GM21825 (cell line): ENCODE measurements around the gene PALLD.
"Not testable (repeated sequence)": the region's sequence is repeated elsewhere in the genome, so short reads cannot be mapped to it uniquely, and the experiment has no call there.

Source experiments
- ATAC-seq: cut with Tn5 transposase; IDR thresholded peaks from one replicate; pipeline ENCODE4 v1.9.1; 2021; ENCODE audit warnings: mild to moderate bottlenecking, moderate library complexity; ENCODE audit not compliant: unreplicated experiment

The PALLD gene

GRCh38 chr4:168784786-168785461, 288.1 kb downstream of the PALLD start:
- ATAC-seq: no peak

GRCh38 chr4:168787334-168787733, 290.5 kb downstream of the PALLD start:
- no peak for ATAC-seq

- ATAC-seq: no peak
Measured at GRCh38 chr4:168787801-168788595, 291.1 kb downstream of the PALLD start.

DNA sequence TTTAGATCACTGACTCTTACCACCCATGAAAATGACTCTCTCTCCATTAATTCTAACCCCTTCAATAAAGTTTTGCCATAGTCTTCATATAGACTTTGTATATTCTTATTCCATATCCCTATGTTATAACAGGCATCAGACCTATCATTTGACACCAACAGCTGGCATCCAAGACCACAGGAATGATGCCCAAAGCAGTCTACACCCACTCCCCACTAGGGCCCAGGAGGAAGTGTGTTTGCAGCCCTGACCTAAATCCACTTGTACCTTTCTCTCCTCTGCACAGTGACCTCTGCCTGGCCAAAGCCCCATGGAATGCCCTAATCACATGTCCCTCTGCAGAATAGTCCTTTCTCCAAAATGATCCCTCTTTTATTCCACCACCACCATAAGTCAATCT, 294.0 kb downstream of the PALLD start:
- ATAC-seq: no peak

GRCh38 chr4:168791376-168791775, 294.5 kb downstream of the PALLD start:
- no peak for ATAC-seq

DNA sequence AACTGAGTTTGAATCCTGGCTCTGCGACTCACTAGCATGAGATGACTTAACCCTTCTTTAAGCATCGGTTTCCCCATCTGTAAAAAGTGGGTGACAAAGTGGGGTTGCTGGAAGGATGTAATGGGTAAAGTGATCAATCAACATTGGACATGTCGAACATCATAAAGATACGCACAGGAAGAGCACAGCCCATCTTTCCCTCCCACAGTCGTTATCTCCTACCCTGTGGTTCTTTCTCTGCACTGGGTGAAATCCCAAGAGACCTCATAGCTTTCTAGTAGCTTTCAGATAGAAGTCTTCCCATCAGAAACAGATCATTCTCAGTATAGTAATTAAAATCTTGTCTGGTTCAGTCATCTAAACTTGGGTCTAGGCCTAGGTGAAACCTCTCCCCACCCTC, 296.7 kb downstream of the PALLD start:
- no peak for ATAC-seq

DNA sequence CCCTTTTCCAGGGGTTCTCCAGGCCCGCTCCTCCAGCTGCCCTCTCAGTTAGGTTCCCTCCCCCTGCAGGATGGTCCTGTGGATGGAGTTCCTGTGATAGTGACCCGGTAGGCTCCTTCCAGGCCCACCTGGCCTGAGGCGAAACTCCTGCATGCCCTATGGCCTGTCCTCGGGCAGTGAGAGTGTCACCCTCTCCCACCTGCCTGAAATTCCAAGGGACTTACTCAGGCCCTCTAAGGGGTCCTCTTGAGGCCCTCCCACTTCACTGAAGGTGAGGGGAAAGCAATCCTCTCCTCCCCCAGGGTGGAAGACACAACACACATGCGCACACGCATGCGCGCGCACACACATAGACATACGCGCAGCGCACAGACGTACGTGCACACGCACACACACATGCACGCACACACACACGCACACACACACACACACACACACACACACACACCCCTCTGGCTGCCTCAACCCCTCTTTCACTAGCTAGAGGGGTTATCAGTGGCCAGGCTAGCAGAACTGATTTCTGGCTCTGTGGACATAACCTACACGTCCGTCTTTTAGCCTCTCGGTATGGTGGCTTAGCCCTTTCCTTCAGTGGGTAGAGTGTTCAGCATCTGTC, 297.3 kb downstream of the PALLD start:
- ATAC-seq: no peak

- ATAC-seq: no peak
Measured at GRCh38 chr4:168794881-168795280, 298.0 kb downstream of the PALLD start.

GRCh38 chr4:168795346-168795745, 298.5 kb downstream of the PALLD start:
- ATAC-seq: no peak

DNA sequence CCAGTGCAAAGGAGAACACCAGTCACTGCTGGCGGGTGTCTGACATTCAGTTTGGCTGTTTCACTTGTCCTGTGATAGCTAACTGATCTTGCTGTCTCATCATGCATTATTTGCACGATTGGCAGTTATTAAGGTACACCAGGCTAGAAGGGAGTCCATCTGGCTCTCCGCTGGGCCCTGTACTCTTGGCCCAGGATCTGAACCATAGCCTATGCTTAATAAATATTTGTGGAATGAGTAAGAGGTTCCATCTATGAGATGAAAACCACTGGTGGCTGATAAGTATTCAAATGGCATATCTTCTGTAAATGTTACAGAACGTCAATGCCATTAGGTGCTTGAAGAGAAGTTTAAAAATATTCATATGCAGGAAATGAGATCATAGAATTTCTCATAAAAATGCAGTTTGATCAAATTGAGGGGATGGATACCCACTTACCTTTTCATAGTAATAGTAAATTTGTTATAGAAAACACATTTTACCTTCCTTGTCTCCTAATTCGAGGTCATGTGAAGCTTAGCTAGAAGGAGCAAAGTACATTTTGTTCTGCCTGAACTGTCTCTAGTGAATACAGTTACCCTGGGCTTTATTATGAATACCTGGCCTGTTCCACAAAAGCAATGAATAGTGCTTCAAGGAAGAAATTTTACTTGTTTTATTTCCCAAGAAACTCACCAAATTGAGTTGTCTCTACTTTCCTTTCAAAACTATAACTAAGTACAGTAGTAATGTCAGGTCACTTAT, 299.7 kb downstream of the PALLD start:
- ATAC-seq: no peak

DNA sequence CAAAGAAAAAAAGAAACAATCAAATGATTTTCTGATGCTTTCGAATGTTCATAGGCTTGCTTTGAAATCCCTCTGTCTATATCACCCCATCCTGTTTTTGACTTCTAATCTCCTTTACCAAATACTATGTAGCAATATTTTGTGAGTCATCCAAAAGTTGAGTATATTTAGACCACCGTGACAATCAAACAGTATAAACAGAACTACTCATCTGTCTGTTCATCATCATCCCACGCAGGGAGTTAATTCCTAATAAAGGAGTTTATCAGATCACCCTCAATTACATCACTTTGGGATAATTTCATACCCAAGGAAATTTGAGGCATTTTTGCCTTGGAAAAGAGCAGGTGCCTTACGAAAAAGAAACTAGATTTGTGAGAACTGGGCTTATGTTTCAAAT, 300.3 kb downstream of the PALLD start:
- no peak for ATAC-seq

DNA sequence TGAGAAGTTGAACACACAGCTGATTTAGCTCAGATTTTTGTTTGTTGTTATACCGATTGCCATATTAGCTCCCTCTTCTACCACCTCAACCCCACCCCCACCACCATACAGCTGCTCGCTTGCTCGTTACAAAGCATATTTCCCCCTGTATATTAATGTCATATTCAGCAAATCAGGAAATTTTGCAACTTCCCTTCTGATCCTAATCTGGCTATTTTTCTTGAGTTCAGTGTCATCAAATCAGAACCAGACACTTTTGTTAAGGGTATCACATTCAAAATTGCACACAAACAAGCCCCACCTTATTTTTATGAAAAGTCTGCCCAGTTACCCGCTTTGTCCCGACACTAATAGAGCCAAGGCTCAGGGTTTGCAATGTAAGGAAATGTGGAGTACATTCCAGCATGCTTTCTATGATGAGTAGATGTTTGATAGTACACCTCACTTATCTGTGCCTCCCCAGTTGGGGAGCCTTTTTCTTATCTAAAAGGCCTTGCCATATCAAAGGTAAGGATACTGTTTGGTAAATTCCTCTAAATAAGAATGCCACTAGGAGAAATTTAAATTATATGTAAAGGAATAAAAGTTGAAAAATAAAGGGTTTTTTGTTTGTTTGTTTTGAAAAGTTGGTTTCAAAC, 301.0 kb downstream of the PALLD start:
- ATAC-seq: no peak

GRCh38 chr4:168800926-168801325, 304.1 kb downstream of the PALLD start:
- ATAC-seq: no peak

- ATAC-seq: no peak
Measured at GRCh38 chr4:168802222-168802621, 305.4 kb downstream of the PALLD start.

GRCh38 chr4:168803052-168803451, 306.2 kb downstream of the PALLD start:
- not testable (repeated sequence) for ATAC-seq

DNA sequence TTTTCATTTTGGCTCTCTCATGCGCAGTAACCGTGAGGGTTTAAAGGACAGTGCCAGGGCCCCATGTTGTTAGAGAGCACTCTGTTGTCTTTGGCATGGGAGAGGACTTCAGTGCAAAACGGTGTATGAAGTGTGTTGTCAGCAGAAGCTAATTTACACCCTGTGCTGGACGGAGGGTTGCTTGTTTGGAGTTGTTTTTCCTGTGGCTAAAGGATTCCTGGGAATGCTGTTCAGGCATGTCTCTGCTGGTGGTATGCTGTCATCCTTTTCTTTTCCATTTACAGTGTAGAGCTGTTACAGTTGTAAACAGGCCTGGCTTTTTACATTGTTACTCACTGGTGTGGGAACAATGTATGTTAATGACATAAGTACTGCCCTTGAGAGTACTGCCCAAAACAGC, 306.9 kb downstream of the PALLD start:
- ATAC-seq: no peak

DNA sequence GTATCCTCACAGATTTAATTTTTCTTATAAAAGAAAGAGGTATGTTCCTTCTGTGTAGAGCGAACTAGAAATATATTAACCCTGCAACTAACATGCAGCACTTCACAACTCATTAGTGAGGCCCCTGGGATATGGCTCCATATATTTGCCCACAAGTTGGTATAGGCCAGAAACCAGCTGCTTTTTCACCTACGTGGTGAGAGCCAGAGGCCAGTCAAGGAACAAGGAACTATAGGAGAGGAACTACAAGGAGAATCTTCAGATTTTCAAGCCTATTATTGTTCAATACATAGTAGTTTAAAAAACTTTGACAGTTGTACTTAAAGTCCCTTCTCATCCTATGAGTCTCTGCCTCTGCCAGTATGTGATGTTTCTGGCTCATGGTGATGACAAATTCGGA, 307.3 kb downstream of the PALLD start:
- ATAC-seq: no peak

- no peak for ATAC-seq
Measured at GRCh38 chr4:168805341-168805740, 308.5 kb downstream of the PALLD start.

DNA sequence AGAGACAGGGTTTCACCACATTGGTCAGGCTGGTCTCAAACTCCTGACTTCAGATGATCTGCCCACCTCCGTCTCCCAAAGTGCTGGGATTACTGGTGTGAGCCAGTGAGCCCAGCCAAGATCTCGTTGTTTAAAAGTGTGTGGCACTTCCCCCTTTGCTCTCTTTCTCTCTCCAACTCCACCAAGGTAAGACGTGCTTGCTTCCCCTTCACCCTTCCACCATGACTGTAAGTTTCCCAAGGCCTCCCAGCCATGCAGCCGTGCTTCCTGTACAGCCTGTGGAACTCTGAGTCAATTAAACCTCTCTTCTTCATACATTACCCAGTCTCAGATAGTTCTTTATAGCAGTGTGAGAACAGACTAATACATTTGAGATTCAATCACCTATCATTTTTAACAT, 309.4 kb downstream of the PALLD start:
- ATAC-seq: not testable (repeated sequence)

DNA sequence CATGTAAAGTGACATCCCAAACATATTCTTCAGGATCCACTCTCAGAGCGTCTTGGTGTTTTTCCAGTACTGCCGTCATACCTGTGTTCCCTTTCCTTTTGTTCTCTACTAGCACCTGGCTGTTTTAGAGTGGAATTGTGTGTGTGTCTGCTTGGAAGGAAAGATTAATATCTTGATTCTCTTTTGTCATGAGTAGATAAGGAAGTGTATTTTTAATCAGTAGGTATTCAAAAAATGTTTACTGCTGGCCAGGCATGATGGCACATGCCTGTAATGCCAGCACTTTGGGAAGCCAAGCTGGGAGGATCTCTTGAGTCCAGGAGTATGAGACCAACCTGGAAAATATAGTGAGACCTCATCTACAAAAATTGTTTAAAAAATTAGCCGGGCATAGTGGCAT, 314.4 kb downstream of the PALLD start:
- no peak for ATAC-seq
